Heart left ventricle (tissue), 16 donors: ENCODE results near the gene CDON. TPM values are rescaled to one million over a fixed set of nuclear protein-coding genes. Genes with fewer than 3 reads are reported as not detected.

Source experiments
- ATAC-seq, 4 donors: fragments of 200-7000 bp; cut with Tn5 transposase; one replicate each; pipeline ENCODE4 v1.9.1; 2020 to 2022; ENCODE audit warnings: moderate library complexity in 4 of 4, mild to moderate bottlenecking in 3 of 4, moderate number of reproducible peaks in 1 of 4
- DNase-seq, 5 donors: peaks; one replicate each; pipeline ENCODE4 v3.0.0-alpha.2; 2020
- H3K27ac ChIP-seq, 12 donors: fragments of 200-600 bp; sonication (generic) in 4 of 12; one replicate each; pipeline versions ENCODE4 v1.5.0 to v1.8.0; 2016 to 2022; ENCODE audit warnings: mild to moderate bottlenecking in 2 of 12
- H3K27me3 ChIP-seq, 9 donors: fragments of 200-600 bp; sonication (generic) in 2 of 9; one replicate each; pipeline versions ENCODE4 v1.5.1 to v1.8.0; 2016 to 2022; ENCODE audit warnings: mild to moderate bottlenecking in 3 of 9
- H3K36me3 ChIP-seq, 9 donors: fragments of 200-600 bp; sonication (generic) in 2 of 9; one replicate each; pipeline versions ENCODE4 v1.5.0 to v1.8.0; 2018 to 2022; ENCODE audit warnings: mild to moderate bottlenecking in 2 of 9
- H3K4me1 ChIP-seq, 12 donors: fragments of 200-600 bp; sonication (generic) in 4 of 12; one replicate each; pipeline versions ENCODE4 v1.5.0 to v1.8.0; 2016 to 2022; ENCODE audit warnings: mild to moderate bottlenecking in 3 of 12
- H3K4me3 ChIP-seq, 12 donors: fragments of 200-600 bp; sonication (generic) in 4 of 12; one replicate each; pipeline versions ENCODE4 v1.5.0 to v1.8.0; 2017 to 2022; ENCODE audit warnings: mild to moderate bottlenecking in 9 of 12, moderate library complexity in 4 of 12
- H3K9me3 ChIP-seq, 12 donors: fragments of 200-600 bp; sonication (generic) in 4 of 12; one replicate each; pipeline versions ENCODE4 v1.5.0 to v1.8.0; 2016 to 2022; ENCODE audit warnings: mild to moderate bottlenecking in 1 of 12
- CTCF ChIP-seq, 12 donors: fragments of 200-600 bp; sonication (generic) in 4 of 12; IDR thresholded peaks; one replicate each; pipeline versions ENCODE4 v1.5.0 to v1.8.0; 2018 to 2022; ENCODE audit warnings: antibody characterized with exemption in 12 of 12, mild to moderate bottlenecking in 5 of 12
- POLR2A ChIP-seq, 2 donors: fragments of 450-650 bp; IDR thresholded peaks; one replicate each; pipeline ENCODE4 v1.6.1; 2017; ENCODE audit warnings: antibody characterized with exemption in 2 of 2, mild to moderate bottlenecking in 2 of 2, moderate library complexity in 2 of 2
- WGBS, 4 donors: extraction: QIAGEN DNeasy Blood & Tissue Kit in 2 of 4; methylation state at CpG; one replicate each; pipeline versions ENCODE4 v1.1.5 to v1.1.7; 2013 to 2018; 5-methylcytosine and 5-hydroxymethylcytosine counted together
- intact Hi-C, 10 donors: fragments of 100-400 bp; cut with DNase I; formaldehyde crosslinking; loops; one replicate each; pipeline versions ENCODE4 v1.11.1 to v1.14.2; 2022
- polyA plus RNA-seq, 2 donors: library from polyadenylated mRNA; stranded (reverse); fragments of 200-250 nt; gene quantifications; one replicate each; pipeline ENCODE4 v1.2.3, GENCODE V29; 2013
- total RNA-seq, 9 donors: library from RNA; depleted of rRNA in 2 of 9; stranded (reverse); fragments of >200 nt in 2 of 9; fragmentation: NEBNext Ultra II Directional in 3 of 9; extraction: Animal tissue kit (Norgen Biotek cat#: 25700) in 3 of 9; gene quantifications; one replicate each; pipeline versions ENCODE4 v1.1.0 to v1.2.4, GENCODE V29; 2016 to 2023
- donor health status: ischemic (EF 13 %, LVEDD 7.1; RV severe dilation, severe dysfunction).
- donor health status: healthy with polysubstance abuse.
- donor health status: DM: no; HTN: yes; CAD: no.
- donor health status: DM: no; HTN: no; CAD: no.
- donor health status: ischemic (EF 25% LVEDD 6.9; RV normal size, moderate dysfunction).
- donor health status: ischemic (EF 25% LVEDD 5.7; RV mildly dilated, moderate dysfunction).
- donor health status: healthy.
- donor health status: DM: yes; HTN: yes; CAD: no.
- donor health status: ischemic (EF 35%, LVEDD 5.7; RV mildly dilated, moderate dysfunction).
- donor health status: nonischemic (EF 11% LVEDD 7.7; RV severe dilation, severe dysfunction).
- donor health status: DM: yes; HTN: yes; CAD: no.
- donor health status: PGD.
- donor health status: ischemic (EF 29% LVEDD 5.4; RV normal size, mild dysfunction).
- donor health status: nonischemic (EF 23%, LVEDD 6.1; RV moderate dilation, normal function).

CDON gene
- total and polyA plus RNA-seq, 11 donors = 1.2 to 51.5 (median 7.3) TPM

GRCh38 chr11:125948278-125949051 lies 114.2 kb downstream of the CDON start:
- no peak overlapping the region for H3K27ac ChIP-seq
- DNase-seq = peak in 1 of 5 donors; percentile 12
- H3K27me3 ChIP-seq = peaks cover 0 to 7% (median 0%) of the 10 kb centered on the region in 9 donors
- peaks cover 3 to 26% (median 16%) of the 10 kb centered on the region in 12 donors for H3K4me1 ChIP-seq
- intact Hi-C loops = loop anchor here in 2 of 10 donors (10.0 kb wide), 1 partner anchor 106 kb away; no protein-coding TSS in a partner anchor
- H3K36me3 ChIP-seq = no peaks in the 10 kb centered on the region
- H3K4me3 ChIP-seq = no peak overlapping the region
- TF ChIP-seq CTCF (IDR thresholded peaks at IDR 0.05) (no peak), POLR2A (IDR thresholded peaks at IDR 0.05) (no peak)
- H3K9me3 ChIP-seq = no peaks in the 10 kb centered on the region
- WGBS, 4 donors = 78 to 90% (median 86%) methylated on average over 21 to 23 of the region's 23 CpGs
- ATAC-seq = no peak

- no peak overlapping the region for H3K27ac ChIP-seq
- H3K4me3 ChIP-seq = no peak overlapping the region
- ATAC-seq (no peak), DNase-seq (peak in 1 of 5 donors; percentile 14)
- no peaks in the 10 kb centered on the region for H3K36me3 ChIP-seq
- no peaks in the 10 kb centered on the region for H3K9me3 ChIP-seq
- 90 to 95% (median 94%) methylated on average over 15 to 24 of the region's 24 CpGs for WGBS, 4 donors
- TF ChIP-seq CTCF (IDR thresholded peaks at IDR 0.05) (no peak), POLR2A (IDR thresholded peaks at IDR 0.05) (no peak)
- H3K27me3 ChIP-seq = peaks cover 0 to 7% (median 0%) of the 10 kb centered on the region in 9 donors
- intact Hi-C loops = loop anchor here in 2 of 10 donors (10.0 kb wide), 1 partner anchor 107 kb away; no protein-coding TSS in a partner anchor
- H3K4me1 ChIP-seq = peaks cover 3 to 25% (median 15%) of the 10 kb centered on the region in 12 donors
Measured at GRCh38 chr11:125947419-125948277, 115.0 kb downstream of the CDON start.

- WGBS, 4 donors = 92 to 97% (median 94%) methylated on average over 13 to 14 of the region's 14 CpGs
- no peak for TF ChIP-seq POLR2A (IDR thresholded peaks at IDR 0.05)
- TF ChIP-seq CTCF (IDR thresholded peaks at IDR 0.05) = no peak
- DNase-seq (no peak), ATAC-seq (no peak)
- intact Hi-C loops = loop anchor here in 2 of 10 donors (10.0 kb wide), 1 partner anchor 108 kb away; no protein-coding TSS in a partner anchor
- Histone ChIP-seq H3K4me1 (peaks cover 3 to 25% (median 17%) of the 10 kb centered on the region in 12 donors), H3K27ac (no peak overlapping the region), H3K9me3 (no peaks in the 10 kb centered on the region), H3K27me3 (peaks cover 0 to 7% (median 0%) of the 10 kb centered on the region in 9 donors), H3K4me3 (no peak overlapping the region), H3K36me3 (no peaks in the 10 kb centered on the region)
Measured at GRCh38 chr11:125946712-125947418, 115.8 kb downstream of the CDON start.
